Chondrocyte (in vitro differentiated cells): ENCODE results near the gene CDC42BPB. TPM values are rescaled to one million over a fixed set of nuclear protein-coding genes. Genes with fewer than 3 reads are reported as not detected.

Experiments
- DNase-seq: peaks from one replicate; pipeline ENCODE4 v3.0.0; 2021; ENCODE audit warnings: mixed read lengths, low spot score
- H3K27ac Mint-ChIP-seq: one replicate; pipeline ENCODE4 v1.8.0; 2021; ENCODE audit warnings: mild to moderate bottlenecking, moderate library complexity, mixed read lengths; ENCODE audit not compliant: unreplicated experiment
- H3K27me3 Mint-ChIP-seq: 2 replicates; pipeline ENCODE4 v1.8.0; 2021; ENCODE audit warnings: low read depth, mixed read lengths
- H3K36me3 Mint-ChIP-seq: 2 replicates; pipeline ENCODE4 v1.8.0; 2021; ENCODE audit warnings: low read depth, mixed read lengths
- H3K4me1 Mint-ChIP-seq: 2 replicates; pipeline ENCODE4 v1.8.0; 2021; ENCODE audit warnings: low read depth, mild to moderate bottlenecking, mixed read lengths
- H3K4me3 Mint-ChIP-seq: one replicate; pipeline ENCODE4 v1.8.0; 2021; ENCODE audit warnings: mild to moderate bottlenecking, moderate library complexity, mixed read lengths; ENCODE audit not compliant: unreplicated experiment
- H3K9me3 Mint-ChIP-seq: 2 replicates; pipeline ENCODE4 v1.8.0; 2021; ENCODE audit warnings: low read depth, mixed read lengths
- long read RNA-seq: library from polyadenylated mRNA; stranded (forward); transcript quantifications from one replicate; pipeline ENCODE4 v2.0.0, GENCODE V29; 2021
- total RNA-seq: library from RNA; stranded (reverse); gene quantifications from 3 replicates; pipeline ENCODE4 v1.2.1, GENCODE V29; 2021
- TF ChIP-seq, protein P1 (sequence below): fragments of 200-600 bp; sonication (generic); IDR thresholded peaks from 2 replicates; pipeline ENCODE4 v1.5.0; 2021; ENCODE audit warnings: antibody characterized with exemption, mild to moderate bottlenecking, moderate library complexity

CDC42BPB gene, protein sequence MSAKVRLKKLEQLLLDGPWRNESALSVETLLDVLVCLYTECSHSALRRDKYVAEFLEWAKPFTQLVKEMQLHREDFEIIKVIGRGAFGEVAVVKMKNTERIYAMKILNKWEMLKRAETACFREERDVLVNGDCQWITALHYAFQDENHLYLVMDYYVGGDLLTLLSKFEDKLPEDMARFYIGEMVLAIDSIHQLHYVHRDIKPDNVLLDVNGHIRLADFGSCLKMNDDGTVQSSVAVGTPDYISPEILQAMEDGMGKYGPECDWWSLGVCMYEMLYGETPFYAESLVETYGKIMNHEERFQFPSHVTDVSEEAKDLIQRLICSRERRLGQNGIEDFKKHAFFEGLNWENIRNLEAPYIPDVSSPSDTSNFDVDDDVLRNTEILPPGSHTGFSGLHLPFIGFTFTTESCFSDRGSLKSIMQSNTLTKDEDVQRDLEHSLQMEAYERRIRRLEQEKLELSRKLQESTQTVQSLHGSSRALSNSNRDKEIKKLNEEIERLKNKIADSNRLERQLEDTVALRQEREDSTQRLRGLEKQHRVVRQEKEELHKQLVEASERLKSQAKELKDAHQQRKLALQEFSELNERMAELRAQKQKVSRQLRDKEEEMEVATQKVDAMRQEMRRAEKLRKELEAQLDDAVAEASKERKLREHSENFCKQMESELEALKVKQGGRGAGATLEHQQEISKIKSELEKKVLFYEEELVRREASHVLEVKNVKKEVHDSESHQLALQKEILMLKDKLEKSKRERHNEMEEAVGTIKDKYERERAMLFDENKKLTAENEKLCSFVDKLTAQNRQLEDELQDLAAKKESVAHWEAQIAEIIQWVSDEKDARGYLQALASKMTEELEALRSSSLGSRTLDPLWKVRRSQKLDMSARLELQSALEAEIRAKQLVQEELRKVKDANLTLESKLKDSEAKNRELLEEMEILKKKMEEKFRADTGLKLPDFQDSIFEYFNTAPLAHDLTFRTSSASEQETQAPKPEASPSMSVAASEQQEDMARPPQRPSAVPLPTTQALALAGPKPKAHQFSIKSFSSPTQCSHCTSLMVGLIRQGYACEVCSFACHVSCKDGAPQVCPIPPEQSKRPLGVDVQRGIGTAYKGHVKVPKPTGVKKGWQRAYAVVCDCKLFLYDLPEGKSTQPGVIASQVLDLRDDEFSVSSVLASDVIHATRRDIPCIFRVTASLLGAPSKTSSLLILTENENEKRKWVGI (N-terminal part only)
- total RNA-seq, result 106 to 113 TPM (median 107 TPM) in 3 replicates
- long read RNA-seq, full-length matches to known transcripts, result 1 of 17 reads
- long read RNA-seq, partial matches to known transcripts, result 2 of 17 reads
- long read RNA-seq, other reads (novel, unspliced or antisense), result 14 of 17 reads

DNA sequence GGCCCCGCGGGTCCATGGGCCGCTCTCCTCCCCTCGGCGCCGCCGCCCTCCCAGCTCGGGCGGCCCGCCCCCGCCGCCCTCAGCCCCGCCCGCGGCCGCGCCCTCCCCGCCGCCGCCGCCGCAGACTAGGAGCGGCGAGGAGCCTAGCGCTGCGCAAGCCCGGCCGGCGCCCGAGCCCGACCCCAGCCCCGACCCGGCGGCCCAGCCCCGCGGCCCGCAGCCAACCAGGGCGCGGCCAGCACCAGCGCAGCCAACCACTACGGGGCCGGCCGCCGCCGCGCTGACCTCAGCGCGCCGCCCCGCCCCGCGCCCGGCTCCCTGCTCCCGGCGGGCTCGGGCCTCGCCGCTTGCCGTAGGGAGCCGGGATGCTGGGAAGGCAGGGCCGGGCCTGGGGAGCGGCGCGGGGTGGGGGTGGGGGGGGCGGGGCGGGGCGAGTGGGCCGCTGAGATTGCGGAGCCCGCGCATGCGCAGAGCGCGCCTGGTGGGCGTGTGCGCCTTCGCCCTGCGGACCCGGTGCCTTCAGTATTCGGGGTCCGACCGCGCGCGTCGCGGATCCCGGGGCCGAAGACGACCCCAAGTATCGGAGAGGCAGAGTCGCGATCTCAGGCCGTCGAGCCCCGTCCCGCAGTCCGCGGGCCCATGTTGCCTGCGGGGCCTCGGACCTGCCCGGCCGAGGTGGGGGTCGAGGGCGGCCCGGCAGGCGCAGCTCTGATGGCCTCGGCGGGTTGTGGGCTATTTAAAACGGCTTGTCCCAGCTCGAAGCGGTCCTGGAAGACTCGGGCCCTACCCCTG, at the start of gene CDC42BPB:
TSS of gene CDC42BPB (minus strand) at position 178 of the 792 bp plus-strand sequence. CDS start 376 bp downstream, outside the sequence.
- TF ChIP-seq, protein P1, sequence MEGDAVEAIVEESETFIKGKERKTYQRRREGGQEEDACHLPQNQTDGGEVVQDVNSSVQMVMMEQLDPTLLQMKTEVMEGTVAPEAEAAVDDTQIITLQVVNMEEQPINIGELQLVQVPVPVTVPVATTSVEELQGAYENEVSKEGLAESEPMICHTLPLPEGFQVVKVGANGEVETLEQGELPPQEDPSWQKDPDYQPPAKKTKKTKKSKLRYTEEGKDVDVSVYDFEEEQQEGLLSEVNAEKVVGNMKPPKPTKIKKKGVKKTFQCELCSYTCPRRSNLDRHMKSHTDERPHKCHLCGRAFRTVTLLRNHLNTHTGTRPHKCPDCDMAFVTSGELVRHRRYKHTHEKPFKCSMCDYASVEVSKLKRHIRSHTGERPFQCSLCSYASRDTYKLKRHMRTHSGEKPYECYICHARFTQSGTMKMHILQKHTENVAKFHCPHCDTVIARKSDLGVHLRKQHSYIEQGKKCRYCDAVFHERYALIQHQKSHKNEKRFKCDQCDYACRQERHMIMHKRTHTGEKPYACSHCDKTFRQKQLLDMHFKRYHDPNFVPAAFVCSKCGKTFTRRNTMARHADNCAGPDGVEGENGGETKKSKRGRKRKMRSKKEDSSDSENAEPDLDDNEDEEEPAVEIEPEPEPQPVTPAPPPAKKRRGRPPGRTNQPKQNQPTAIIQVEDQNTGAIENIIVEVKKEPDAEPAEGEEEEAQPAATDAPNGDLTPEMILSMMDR, result no peak
- no peaks in the 10 kb centered on the region for H3K9me3 Mint-ChIP-seq

GRCh38 chr14:103105580-103106150, 48.3 kb upstream of the CDC42BPB start:
- Mint-ChIP-seq H3K9me3 (no peaks in the 10 kb centered on the region), H3K27me3 (no peaks in the 10 kb centered on the region), H3K4me1 (peaks cover 14% of the 10 kb centered on the region), H3K36me3 (no peaks in the 10 kb centered on the region), H3K4me3 (no peak overlapping the region), H3K27ac (no peak overlapping the region)
- TF ChIP-seq, protein P1, result no peak
- DNase-seq, result no peak

More for the DNA sequence above, at the start of gene CDC42BPB:
- Mint-ChIP-seq H3K27ac (peak within 1 kb of the TSS; percentile 94), H3K4me1 (peaks cover 41% of the 10 kb centered on the region), H3K4me3 (peak within 1 kb of the TSS; percentile 84), H3K27me3 (no peaks in the 10 kb centered on the region), H3K36me3 (peaks cover 2% of the 10 kb centered on the region)
- DNase-seq, result no peak

DNA sequence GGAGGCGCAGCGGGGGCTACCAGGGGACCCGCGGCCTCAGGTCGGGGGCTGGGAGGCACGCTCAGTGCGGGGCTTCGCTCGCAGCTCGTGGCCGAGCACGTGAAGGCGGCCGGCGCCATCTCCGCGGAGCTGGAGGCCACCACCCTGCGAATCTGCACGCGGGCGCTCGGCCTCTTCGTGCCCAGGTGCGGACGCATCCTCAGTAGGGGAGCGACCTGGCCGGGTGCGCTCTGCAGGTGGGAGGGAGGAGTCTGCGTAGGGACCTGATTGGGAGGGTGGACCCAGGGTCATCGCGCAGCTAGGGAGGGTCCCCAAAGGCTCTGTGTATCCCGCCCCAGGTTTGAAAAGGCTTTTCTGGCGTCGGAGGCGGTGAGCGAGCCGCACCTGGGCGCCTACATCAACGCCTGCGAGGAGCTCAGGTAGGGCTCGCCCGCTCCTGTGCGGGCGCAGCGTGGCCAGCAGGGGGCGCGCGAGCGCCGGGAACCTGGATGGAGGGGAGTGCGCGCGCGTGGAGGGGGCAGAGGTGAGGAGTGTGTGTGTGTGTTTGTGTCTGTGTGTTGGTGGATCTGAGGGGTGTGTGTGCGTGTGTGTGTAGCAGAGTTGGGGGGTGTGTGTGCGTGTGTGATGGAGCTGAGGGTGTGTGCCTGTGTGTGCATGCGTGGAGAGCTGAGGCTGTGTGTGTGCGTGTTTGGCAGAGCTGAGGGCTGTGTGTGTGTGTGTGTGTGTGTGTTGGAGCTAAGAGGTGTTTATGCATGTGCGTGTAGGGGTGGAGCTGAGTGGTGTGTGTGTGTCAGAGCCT, 47.5 kb upstream of the CDC42BPB start:
- no peaks in the 10 kb centered on the region for H3K36me3 Mint-ChIP-seq
- TF ChIP-seq, protein P1, result peak; percentile 99
- no peak overlapping the region for H3K4me3 Mint-ChIP-seq
- no peaks in the 10 kb centered on the region for H3K9me3 Mint-ChIP-seq
- H3K4me1 Mint-ChIP-seq, result peaks cover 6% of the 10 kb centered on the region
- no peaks in the 10 kb centered on the region for H3K27me3 Mint-ChIP-seq
- no peak for DNase-seq
- H3K27ac Mint-ChIP-seq, result no peak overlapping the region

DNA sequence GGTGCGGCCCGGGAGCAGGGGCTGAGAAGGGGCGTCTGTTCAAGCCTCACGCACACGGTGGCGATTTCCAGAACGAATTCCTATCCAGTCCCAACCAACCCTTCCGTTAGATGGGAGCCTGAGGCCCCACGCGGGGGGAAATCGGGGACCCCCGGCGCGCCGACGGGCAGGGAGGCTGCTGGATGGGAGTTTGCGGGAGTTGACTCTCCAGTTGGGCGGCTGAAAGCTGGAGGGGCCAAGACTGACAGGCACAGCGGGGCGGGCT, 47.0 kb upstream of the CDC42BPB start:
- no peaks in the 10 kb centered on the region for H3K27me3 Mint-ChIP-seq
- H3K36me3 Mint-ChIP-seq, result no peaks in the 10 kb centered on the region
- peaks cover 3% of the 10 kb centered on the region for H3K4me1 Mint-ChIP-seq
- no peak overlapping the region for H3K4me3 Mint-ChIP-seq
- DNase-seq, result no peak
- no peak overlapping the region for H3K27ac Mint-ChIP-seq
- H3K9me3 Mint-ChIP-seq, result no peaks in the 10 kb centered on the region
- TF ChIP-seq, protein P1, result no peak
